Hepatocyte (in vitro differentiated cells): Measurements from ENCODE around the gene LXN.

Source experiments
- CTCF ChIP-seq: fragments of 200-600 bp; sonication (generic); IDR thresholded peaks from 2 replicates; pipeline ENCODE4 v1.5.1; 2016; ENCODE audit warnings: antibody characterized with exemption, mild to moderate bottlenecking; ENCODE audit not compliant: poor library complexity
- EZH2 ChIP-seq: fragments of 200-600 bp; sonication (generic); IDR thresholded peaks from 2 replicates; pipeline ENCODE4 v1.6.1; 2016; ENCODE audit warnings: antibody characterized with exemption, mild to moderate bottlenecking, borderline replicate concordance

GRCh38 chr3:158642005-158642404 is 30.4 kb downstream of the LXN start:
- TF ChIP-seq CTCF (no peak), EZH2 (no peak)
